ENCODE results near the gene SMARCB1.

SMARCB1 gene

DNA sequence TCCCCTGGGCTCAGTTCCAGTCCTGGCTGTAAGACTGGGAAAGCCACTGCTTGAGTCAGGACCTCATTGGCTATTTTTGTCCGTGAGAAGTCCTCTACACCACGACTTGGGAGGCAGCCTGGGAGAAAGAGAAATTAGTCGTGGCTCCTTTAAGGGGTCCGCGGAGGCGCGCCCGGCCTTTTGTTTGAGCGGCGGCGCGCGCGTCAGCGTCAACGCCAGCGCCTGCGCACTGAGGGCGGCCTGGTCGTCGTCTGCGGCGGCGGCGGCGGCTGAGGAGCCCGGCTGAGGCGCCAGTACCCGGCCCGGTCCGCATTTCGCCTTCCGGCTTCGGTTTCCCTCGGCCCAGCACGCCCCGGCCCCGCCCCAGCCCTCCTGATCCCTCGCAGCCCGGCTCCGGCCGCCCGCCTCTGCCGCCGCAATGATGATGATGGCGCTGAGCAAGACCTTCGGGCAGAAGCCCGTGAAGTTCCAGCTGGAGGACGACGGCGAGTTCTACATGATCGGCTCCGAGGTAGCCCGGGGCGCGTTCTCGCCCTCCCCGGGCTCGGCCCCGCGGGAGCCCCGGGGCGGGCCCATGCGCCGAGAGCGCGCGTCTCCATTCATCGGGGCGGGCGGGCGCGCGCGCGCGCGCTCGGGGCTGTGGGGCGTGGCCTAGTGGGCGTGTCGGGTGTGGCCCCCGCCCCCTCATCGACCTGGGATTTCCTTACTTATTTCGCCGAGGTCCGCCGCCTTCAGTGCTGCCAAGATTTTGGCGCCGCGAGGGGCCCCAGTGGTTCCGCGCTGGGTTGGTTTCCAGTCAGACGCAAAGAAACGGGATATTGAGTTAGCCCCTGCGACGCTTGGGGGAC, at the start of gene SMARCB1:
TSS of gene SMARCB1 (plus strand) at position 215 of the 848 bp plus-strand sequence. CDS start at position 419, 204 bp downstream.
- DNase-seq (ENCODE audit: low read depth in 3 of 3) = peak; percentile 77 to 88 (median 80)

DNA sequence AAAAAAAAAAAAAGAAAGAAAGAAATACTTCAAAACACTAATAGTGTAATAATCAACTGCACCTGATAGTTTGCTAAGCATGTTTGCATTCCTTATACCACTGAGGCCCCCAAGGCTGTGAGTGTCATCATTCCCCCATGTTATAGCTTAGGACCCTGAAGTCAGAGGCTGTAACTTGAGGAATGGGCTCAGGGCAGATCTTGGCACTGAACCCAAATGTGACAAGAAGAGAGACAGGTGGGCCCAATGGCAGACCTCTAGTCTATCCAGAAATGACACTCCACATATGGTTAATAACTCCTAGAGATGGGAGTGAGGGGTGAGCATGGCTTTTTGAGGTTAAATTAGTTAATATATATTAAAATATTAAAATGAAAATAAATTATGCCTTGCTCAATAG, 49.1 kb upstream of the SMARCB1 start:
- DNase-seq (ENCODE audit: low read depth in 3 of 3) = no peak

DNA sequence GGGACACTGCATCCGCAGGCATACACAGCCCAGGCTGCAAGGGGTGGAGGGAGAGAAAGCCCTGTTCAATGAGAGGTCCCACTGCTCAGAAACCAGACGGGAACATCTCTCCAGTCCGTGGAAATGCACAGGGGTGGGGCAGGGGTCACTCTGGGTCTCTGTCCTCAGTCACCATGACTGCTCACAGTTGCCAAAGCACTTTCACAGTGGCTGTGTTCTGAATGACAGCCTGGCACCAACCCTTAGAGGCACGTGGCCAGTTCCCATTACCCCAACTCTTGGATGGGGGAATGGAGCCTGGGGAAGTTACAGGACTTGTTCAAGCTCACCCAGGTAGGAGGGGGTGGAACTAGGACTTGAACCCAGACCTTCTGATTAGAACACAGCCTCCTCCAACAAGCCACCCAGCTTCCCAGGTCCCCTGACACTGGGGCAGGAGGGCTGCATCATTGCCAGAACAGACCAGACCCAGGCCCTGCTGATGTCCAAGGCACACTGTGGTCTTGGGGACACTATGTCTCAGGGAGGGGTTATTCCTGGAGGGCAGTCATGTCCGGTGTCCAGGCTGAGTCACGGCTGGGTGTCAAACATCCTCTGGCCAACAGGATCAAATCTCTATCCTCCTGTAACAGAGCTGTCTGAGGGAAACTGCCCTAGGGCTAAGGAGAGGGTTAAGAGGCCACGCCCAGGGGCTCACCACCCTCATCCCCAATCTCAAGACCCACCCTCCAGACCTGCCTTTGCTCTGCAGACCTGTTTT, 44.1 kb upstream of the SMARCB1 start:
- DNase-seq (ENCODE audit: low read depth in 3 of 3) = no peak

DNA sequence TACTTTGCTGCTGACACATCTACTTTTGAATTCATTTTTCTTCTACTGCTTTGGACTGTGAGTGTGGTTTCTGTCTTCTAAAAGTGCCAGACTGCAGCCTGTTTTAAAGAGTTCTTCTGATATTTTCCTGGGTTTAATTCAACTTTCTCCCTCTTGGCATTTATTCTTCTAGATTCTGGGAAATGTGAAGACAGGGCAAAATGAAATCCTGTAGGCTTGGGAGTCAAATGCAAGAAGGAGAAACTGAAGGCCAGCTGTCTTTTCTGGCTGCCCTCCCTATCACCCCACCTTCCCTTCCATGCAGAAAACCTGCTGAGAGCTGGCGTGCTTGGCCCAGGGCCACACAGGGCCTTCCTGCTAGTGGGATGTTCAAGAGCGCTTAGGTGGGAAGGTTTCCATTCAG, 43.5 kb upstream of the SMARCB1 start:
- DNase-seq (ENCODE audit: low read depth in 3 of 3) = no peak

DNA sequence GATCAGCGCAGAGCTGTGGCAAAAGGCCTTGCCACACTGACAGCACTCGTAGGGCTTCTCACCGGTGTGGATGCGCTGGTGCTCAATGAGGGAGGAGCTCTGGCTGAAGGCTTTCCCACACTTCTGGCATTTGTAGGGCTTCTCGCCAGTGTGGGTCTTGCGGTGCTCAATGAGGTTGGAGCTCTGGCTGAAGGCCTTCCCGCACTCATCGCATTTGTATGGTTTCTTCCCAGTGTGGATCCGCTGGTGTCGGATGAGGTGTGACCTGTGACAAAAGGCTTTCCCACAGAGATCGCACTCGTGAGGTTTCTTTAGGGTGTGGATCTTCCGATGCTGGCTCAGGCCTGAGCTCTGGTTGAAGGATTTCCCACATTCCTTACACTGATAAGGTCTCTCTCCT, 42.8 kb upstream of the SMARCB1 start:
- DNase-seq (ENCODE audit: low read depth in 3 of 3) = no peak

DNA sequence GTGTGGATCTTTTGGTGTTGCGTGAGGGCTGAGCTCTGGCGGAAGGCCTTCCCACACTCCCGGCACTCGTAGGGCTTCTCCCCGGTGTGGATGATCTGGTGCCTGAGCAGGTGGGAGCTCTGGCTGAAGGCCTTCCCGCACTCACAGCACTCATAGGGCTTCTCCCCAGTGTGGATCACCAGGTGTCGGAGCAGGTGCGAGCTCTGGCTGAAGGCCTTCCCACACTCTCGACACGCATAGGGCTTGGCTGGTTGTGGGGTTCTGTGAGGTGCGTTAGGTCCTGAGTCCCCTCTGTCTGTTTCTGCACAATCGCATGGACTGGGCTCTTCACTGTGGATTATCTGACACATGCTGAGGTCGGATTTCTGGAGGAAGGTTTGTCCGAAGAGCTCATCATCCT, 42.3 kb upstream of the SMARCB1 start:
- no peak for DNase-seq (ENCODE audit: low read depth in 3 of 3)

DNA sequence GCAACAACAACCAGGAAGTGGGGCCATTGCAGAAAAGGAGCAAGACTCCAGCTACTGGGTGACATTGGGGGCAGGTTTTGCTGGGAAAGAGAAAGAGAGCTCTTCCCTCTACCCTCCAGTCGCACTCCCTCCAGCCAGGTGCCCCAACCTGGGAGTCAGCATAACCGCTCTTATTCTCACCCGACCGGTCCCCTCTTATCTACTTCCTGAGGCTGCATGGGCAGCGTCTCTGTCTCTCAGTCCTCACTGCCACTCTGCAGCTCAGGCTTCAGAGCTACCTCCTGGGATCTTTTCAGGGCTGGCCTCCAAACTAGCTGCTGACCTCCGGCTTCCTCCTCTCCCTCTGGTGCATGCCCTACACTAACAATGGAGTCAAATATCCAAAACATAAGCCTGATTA, 41.0 kb upstream of the SMARCB1 start:
- no peak for DNase-seq (ENCODE audit: low read depth in 3 of 3)

DNA sequence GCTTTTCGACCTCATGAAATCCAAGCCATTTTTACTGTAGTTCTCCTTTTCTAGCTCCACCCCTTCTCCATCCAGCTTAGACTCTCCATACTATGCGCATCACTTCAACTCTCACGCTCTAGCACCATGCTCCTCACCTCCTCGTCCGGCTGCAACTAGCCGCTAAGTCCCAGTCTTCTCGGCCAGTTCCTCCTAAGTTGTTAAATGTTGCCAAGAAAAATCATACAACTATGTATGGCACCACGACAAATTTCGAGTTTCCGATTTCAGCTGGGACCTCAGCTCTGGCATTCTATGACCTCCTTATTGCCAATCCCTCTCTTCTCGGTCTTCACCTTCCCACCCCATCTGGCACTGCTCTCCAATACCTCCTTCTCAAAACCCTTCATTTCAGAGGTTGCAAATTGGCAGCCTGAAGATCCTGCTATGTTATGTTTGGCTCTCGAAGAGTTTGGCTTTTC, 36.9 kb upstream of the SMARCB1 start:
- no peak for DNase-seq (ENCODE audit: low read depth in 3 of 3)

DNA sequence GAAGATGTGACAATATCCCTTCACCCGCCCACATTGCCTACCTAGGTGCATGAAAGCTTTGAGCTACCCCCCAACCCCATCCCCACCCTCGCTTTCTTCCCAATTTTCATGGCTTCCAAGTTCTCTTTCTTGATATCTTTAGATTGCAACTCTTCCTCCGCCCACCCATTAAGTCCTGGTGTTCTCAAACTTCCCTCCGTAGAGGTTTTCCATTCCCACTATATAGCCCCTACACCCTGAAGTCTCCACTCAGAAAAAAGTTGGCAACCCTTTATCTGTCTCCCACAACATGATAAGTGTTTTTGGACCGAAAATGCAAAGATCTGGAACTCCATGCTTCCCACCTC, 36.4 kb upstream of the SMARCB1 start:
- DNase-seq (ENCODE audit: low read depth in 3 of 3) = no peak

DNA sequence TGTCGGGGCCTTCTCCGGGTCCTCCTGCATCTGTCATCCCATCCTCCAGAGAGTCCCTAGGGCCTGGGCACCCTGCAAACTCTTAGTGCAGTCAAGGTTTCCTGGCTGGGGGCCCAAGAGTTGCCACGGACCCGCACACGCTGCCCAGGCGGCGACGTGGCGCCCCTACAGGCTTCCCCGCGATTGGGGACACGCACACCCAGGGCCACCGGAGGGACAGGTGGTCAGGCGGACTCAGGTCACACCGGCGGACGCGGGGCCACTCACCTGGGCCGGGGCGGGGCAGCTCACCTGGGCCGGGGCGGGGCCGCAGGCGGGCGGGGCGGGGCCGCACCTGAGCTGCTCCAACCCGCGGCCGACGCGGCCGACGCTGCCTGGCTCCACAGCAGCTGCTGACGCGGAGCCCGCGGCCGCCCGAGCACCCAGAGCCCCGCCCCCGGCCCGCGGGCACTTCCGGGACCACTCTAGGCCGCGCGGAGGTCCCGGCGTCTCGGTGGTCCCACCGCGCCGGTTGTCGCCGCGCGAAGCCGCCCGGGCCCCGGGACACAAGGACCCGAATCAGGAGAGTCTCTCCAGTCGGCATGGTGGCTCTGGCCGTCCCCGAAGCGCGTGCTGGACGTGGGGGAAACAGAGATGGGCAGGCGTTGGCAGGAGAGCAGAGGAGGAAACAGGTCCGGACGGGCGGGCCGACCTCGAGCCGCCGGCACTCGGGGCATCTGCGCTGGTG, 35.9 kb upstream of the SMARCB1 start, which contains the start of gene ZNF70:
TSS of gene ZNF70 (minus strand) at position 399 of the 727 bp plus-strand sequence. CDS start 5,972 bp downstream, outside the sequence.
- peak; percentile 59 to 76 (median 60) for DNase-seq (ENCODE audit: low read depth in 3 of 3)

DNA sequence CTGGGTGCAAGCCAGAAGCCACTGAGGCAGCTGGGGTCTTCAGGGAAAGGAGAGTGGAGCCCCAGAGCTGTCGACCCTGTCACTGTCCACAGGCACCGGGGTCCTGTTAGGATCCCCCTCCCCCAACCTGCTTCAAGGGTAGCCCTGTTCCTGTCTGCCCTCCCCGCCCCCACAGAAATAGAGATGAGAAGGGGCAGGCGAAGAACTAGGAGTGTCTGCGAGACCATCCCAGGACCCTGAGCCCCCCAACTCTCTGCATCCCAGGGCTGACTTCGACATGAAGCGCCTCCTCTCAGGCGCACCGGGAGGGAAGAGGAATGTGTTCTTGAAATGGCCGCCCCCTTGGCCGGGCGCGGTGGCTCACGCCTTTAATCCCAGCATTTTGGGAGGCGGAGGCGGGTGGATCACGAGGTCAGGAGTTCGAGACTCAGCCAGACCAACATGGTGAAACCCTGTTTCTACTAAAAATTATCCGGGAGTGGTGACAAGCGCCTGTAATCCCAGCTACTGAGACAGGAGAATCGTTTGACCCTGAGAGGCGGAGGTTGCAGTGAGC, 35.2 kb upstream of the SMARCB1 start:
- DNase-seq (ENCODE audit: low read depth in 3 of 3) = no peak

DNA sequence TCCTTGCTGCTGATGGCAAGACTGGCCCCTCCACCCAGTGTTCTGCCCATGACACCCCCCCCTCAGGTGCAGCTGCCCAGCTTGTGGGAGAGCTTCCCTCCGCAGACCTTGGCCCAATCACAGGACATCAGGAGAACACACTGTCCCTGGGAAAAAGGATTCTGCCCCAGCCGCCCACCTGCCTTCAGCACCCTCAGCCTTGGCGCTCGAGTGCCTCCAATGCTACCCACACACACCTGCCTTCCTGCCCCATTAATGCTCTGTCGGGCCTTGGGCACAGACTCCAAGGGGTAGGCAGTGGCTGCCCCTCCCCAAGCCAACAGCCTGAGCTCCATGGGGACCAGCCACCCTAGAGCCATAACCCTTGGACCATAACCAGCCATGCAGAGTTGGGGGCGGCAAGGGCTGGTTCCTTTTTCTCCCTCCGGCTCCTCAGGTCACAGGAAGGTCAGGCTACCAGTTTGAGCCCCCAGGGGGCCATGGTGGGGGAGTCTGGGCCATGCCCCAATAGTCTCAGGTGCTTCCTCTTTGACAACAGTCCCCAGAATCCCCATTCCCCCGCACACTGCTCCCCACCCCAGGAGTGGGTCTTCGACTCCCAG, 34.6 kb upstream of the SMARCB1 start:
- DNase-seq (ENCODE audit: low read depth in 3 of 3) = no peak

DNA sequence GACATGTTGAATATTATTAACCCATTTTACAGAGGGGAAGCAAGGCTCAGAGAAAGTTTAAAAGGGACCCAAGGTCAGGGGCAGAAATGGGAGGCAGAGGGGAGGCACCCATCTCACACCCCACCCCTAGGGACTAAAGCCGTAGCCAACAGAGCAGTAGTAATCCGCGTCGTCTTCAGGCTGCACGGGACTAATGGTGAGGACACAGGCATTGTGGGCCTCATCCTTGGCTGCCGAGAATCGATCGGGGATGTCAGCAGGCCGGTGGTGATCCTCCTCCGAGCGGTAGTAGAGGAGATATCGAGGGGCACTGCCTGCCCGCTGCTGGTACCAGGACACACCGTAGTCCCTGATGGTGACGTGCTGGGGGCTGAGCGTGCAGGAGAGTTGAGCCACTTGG, 34.0 kb upstream of the SMARCB1 start:
- DNase-seq (ENCODE audit: low read depth in 3 of 3) = no peak

DNA sequence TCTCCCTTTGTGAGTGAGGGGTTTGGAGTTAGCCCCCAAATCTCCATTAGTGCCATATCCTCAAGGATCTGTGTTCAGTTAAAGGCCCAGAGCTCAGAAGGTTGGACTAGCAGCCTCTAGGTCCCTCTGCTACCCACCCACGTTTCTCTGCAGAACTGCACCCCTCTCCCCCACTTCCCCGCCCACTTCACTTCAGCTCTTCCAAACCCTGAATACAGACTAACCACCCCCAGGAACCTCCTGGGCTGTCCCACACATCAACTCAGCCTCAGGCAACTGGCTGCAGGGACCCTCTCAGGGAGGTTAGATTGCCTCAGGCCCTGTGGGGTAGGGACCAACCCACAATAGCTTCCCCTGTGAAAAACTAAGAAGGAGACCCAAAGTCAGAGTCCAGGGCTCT, 33.4 kb upstream of the SMARCB1 start:
- DNase-seq (ENCODE audit: low read depth in 3 of 3) = no peak

DNA sequence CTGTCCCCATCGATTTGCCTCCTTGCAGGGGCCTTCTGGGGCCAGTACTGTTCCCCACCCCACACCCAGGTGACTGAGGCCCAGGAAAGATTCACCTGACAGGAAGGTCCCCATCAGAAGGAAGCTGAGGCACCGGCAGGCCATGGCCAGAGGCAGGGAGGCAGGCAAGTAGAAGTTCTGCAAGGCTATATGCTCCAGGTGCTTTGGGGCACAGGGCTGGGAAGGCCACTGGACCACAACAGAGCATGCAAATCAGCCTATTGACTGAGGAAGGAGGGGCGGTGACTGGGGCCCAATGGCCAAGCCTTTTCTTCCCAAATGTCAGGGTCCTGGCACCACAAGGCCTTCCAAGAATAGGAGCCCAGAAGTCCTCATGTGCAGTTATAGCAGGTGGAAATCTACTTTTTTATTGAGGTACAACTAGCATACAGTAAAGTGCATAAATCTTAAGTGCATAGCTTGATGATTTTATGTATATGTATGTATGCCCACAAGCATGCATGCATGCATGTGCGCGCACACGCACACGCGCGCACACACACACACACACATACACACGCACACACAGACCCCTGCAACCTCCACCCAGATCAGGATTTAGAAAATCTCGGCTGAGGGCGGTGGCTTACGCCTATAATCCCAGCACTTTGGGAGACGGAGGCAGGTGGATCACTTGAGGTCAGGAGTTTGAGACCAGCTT, 32.4 kb upstream of the SMARCB1 start, which contains the start of gene VPREB3:
TSS of gene VPREB3 (minus strand) at position 206 of the 700 bp plus-strand sequence. CDS start at position 144, 62 bp downstream.
- no peak for DNase-seq (ENCODE audit: low read depth in 3 of 3)

DNA sequence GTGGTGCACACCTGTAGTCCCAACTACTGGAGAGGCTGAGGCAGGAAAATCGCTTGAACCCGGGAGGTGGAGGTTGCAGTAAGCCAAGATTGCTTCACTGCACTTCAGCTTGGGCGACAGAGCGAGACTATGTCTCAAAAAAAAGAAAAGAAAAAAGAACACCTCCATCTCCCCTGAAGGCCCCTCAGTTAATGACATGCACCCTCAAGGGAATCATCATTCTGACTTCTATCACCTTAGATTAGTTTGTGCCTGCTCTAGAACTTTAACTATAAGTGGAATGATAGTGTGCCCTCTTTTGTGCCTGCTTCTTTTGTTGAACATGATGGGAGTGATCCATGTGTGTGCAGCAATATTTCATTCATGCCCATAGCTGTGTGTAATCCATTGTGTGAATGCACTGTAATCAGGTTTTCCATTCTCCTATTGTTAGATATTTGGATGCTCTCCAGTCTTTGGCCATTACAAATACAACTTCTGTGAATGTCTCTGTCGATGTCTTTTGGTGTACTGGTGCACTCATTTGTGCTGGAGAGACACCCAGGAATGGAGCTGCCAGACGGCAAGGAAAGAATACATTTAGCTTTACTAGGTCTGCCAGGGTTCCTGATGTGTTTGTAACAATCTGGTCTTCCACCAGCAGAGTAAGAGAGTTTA, 31.7 kb upstream of the SMARCB1 start:
- DNase-seq (ENCODE audit: low read depth in 3 of 3) = no peak

DNA sequence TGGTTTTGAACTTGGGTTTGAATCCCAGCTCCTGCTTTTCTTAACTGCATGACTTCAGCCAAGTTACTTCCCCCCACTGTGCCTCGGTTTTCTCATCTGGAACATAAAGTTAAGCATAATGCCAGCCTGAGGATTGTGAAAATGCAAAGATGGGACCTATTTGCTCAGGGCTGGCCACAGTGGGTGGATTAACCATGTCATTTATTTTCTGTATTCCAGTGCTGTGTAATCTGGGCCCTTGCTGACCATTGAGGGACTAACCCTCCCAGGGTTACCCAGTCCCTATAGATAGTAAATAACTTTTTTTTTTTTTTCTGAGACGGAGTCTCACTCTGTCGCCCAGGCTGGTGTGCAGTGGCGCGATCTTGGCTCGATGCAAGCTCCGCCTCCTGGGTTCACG, 31.1 kb upstream of the SMARCB1 start:
- DNase-seq (ENCODE audit: low read depth in 3 of 3) = no peak

DNA sequence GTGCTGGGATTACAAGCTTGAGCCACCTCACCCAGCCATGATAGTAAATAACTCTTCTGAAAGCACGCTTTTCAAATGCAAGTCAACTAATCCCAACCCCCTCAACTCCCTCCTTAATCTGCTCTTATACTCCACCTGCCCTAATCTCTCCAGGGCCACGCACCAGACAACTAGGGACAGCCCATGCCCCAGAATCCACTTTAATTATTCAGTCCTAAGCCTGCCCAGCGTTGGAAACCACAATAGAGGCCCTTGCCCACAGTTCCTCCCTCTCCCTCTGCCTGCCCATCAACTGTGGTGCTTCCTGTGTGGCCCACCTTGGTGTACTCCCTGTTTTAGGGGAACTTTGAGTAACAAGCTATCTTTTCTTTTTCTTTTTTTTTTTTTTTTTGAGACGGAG, 29.9 kb upstream of the SMARCB1 start:
- no peak for DNase-seq (ENCODE audit: low read depth in 3 of 3)

DNA sequence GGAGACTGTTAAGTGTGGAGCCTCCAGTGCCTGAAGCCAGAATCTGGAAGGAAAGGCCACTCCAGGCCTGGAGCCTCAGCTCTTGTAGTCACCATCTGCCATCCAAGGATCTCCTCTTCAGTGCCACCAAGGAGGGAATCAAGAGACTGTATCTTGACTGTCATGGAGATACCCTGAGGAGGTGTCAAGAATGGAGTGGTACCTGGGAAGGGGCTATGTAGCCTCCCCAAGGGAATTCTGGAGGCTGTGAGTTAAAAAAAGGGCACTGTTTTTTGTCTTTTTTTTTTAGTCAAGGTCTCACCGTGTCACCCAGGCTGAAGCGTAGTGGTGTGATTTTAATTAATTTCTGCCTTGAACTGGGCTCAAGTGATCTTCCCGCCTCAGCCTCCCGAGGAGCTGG, 27.2 kb upstream of the SMARCB1 start:
- no peak for DNase-seq (ENCODE audit: low read depth in 3 of 3)

DNA sequence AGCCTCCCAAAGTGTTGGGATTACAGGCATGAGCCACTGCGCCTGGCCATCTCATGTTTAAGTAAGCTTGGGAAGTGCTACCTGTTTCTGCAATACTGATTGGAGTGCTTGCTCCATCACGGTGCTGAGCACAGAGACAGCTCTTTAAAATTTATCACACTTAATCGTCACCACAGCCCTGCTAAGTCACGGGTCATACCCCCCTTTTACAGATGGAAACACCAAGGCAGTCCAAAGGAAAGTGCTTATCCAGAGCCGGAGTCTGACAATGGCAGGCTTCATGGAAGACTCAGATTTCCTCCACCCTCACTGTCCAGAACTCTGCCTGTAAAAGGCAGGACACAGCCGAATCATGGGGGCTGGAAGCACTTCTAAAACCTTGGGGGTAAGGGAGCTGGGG, 26.7 kb upstream of the SMARCB1 start:
- DNase-seq (ENCODE audit: low read depth in 3 of 3) = no peak

All from stimulated activated CD4-positive, alpha-beta T cell treated with anti-CD3 and anti-CD28 coated beads, TNF-alpha, amount 100 ng/mL, for 48 hours (primary cell).